DND-41 (cell line): ENCODE results near the gene PRMT3.
"Not testable (repeated sequence)": the region's sequence is repeated elsewhere in the genome, so short reads cannot be mapped to it uniquely, and the experiment has no call there.

Experiments
- ATAC-seq: fragments of 200-7000 bp; cut with Tn5 transposase; 3 replicates; pipeline ENCODE4 v1.9.1; 2021; ENCODE audit warnings: low read depth; ENCODE audit not compliant: insufficient read depth
- DNase-seq: peaks from one replicate; pipeline ENCODE4 v3.0.0-alpha.2; 2020
- H2AFZ ChIP-seq: 2 replicates; pipeline ENCODE4 v1.6.0; 2012; ENCODE audit warnings: low read depth, low read length
- H3K27ac ChIP-seq: 2 replicates; pipeline ENCODE4 v1.5.1; 2012; ENCODE audit warnings: low read length, inconsistent platforms
- H3K27me3 ChIP-seq: fragments of 200-600 bp; sonication (generic); 2 replicates; pipeline ENCODE4 v1.6.0; 2012; ENCODE audit warnings: low read length, mild to moderate bottlenecking, inconsistent platforms; ENCODE audit not compliant: insufficient read depth, poor library complexity
- H3K36me3 ChIP-seq: 2 replicates; pipeline ENCODE4 v1.5.1; 2012; ENCODE audit warnings: low read length, inconsistent platforms; ENCODE audit not compliant: insufficient read depth
- H3K4me1 ChIP-seq: 2 replicates; pipeline ENCODE4 v1.5.1; 2012; ENCODE audit warnings: mild to moderate bottlenecking, low read length; ENCODE audit not compliant: insufficient read depth
- H3K4me2 ChIP-seq: 2 replicates; pipeline ENCODE4 v1.6.0; 2012; ENCODE audit warnings: mild to moderate bottlenecking, moderate library complexity, low read length, inconsistent platforms; ENCODE audit not compliant: insufficient read depth
- H3K4me3 ChIP-seq, 2 experiments: fragments of 200-600 bp in 1 of 2; shearing (Covaris generic) in 1 of 2; 2 replicates each; pipeline ENCODE4 v1.5.1; 2012 to 2016; ENCODE audit warnings: inconsistent platforms in 2 of 2, low read length in 2 of 2, mild to moderate bottlenecking in 2 of 2, low read depth in 1 of 2, moderate library complexity in 1 of 2
- H3K79me2 ChIP-seq: 2 replicates; pipeline ENCODE4 v1.6.0; 2012; ENCODE audit warnings: low read length, inconsistent platforms; ENCODE audit not compliant: insufficient read depth
- H3K9ac ChIP-seq: 2 replicates; pipeline ENCODE4 v1.6.0; 2012; ENCODE audit warnings: low read depth, mild to moderate bottlenecking, inconsistent platforms, low read length, moderate library complexity
- H3K9me3 ChIP-seq: 2 replicates; pipeline ENCODE4 v1.5.1; 2012; ENCODE audit warnings: low read length, moderate library complexity, mild to moderate bottlenecking, inconsistent platforms; ENCODE audit not compliant: insufficient read depth, severe bottlenecking
- H4K20me1 ChIP-seq: 2 replicates; pipeline ENCODE4 v1.6.0; 2012; ENCODE audit warnings: low read length; ENCODE audit not compliant: insufficient read depth
- CTCF ChIP-seq: IDR thresholded peaks from 2 replicates; pipeline ENCODE4 v1.5.1; 2012; ENCODE audit warnings: borderline replicate concordance, low read length, moderate library complexity, mild to moderate bottlenecking; ENCODE audit not compliant: poor library complexity, severe bottlenecking; ENCODE audit errors: extremely low read depth
- EZH2 ChIP-seq: IDR thresholded peaks from 3 replicates; pipeline ENCODE4 v1.6.1; 2012; ENCODE audit warnings: borderline replicate concordance, low read depth, mild to moderate bottlenecking, moderate library complexity, low read length, inconsistent platforms; ENCODE audit not compliant: severe bottlenecking

PRMT3 gene

GRCh38 chr11:20547411-20547810, 159.9 kb downstream of the PRMT3 start:
- H3K9ac ChIP-seq: no peak overlapping the region
- no peak overlapping the region for H3K27ac ChIP-seq
- ATAC-seq (no peak), DNase-seq (no peak)
- no peak overlapping the region for H3K4me2 ChIP-seq
- no peaks in the 10 kb centered on the region for H3K79me2 ChIP-seq
- H3K4me1 ChIP-seq: no peaks in the 10 kb centered on the region
- H3K4me3 ChIP-seq: no peak overlapping the region
- no peak overlapping the region for H2AFZ ChIP-seq
- H3K36me3 ChIP-seq: no peaks in the 10 kb centered on the region
- H3K9me3 ChIP-seq: no peaks in the 10 kb centered on the region
- H4K20me1 ChIP-seq: no peaks in the 10 kb centered on the region
- TF ChIP-seq EZH2: no peak
- TF ChIP-seq CTCF: no peak
- H3K27me3 ChIP-seq: no peaks in the 10 kb centered on the region

GRCh38 chr11:20551096-20551495, 163.6 kb downstream of the PRMT3 start:
- DNase-seq (no peak), ATAC-seq (no peak)
- Histone ChIP-seq H3K9ac (no peak overlapping the region), H3K4me1 (no peaks in the 10 kb centered on the region), H3K36me3 (no peaks in the 10 kb centered on the region), H3K27ac (no peak overlapping the region), H3K9me3 (no peaks in the 10 kb centered on the region), H2AFZ (no peak overlapping the region), H3K4me2 (no peak overlapping the region), H3K27me3 (no peaks in the 10 kb centered on the region), H4K20me1 (no peaks in the 10 kb centered on the region), H3K79me2 (no peaks in the 10 kb centered on the region), H3K4me3 (no peak overlapping the region)
- no peak for TF ChIP-seq EZH2
- TF ChIP-seq CTCF: no peak

DNA sequence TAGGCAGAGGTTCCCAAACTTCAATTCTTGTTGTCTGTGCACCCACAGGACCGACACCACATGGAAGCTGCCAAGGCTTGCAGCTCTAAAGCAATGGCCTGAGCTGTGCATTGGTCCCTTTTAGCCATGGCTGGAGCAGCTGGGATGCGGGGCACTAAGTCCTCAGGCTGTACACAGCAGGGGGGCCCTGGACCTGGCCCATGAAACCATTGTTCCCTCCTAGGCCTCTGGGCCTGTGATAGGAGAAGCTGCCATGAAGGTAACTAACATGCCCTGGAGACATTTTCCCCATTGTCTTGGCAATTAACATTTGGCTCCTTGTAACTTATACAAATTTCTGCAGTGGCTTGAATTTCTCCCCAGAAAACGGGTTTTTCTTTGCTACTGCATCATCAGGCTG, 168.3 kb downstream of the PRMT3 start:
- no peak for ATAC-seq
- no peak for TF ChIP-seq EZH2
- TF ChIP-seq CTCF: no peak
- Histone ChIP-seq H3K4me3 (no peak overlapping the region), H3K9ac (no peak overlapping the region), H3K27me3 (no peaks in the 10 kb centered on the region), H3K4me1 (no peaks in the 10 kb centered on the region), H3K79me2 (no peaks in the 10 kb centered on the region), H3K4me2 (no peak overlapping the region), H4K20me1 (no peaks in the 10 kb centered on the region), H3K27ac (no peak overlapping the region), H3K36me3 (no peaks in the 10 kb centered on the region), H2AFZ (no peak overlapping the region), H3K9me3 (no peaks in the 10 kb centered on the region)
- DNase-seq: no peak

DNA sequence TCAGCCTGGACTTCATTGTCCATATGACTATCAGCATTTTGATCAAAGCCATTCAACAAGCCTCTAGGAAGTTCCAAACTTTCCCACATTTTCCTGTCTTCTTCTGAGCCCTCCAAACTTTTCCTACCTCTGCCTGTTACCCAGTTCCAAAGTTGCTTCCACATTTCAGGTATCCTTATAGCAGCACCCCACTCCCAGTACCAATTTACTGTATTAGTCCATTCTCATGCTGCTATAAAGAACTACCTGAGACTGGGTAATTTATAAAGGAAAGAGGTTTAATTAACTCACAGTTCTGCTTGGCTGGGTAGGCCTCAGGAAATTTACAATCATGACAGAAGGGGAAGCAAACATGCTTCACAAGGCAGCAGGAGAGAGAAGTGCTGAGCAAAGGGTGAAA, 168.9 kb downstream of the PRMT3 start:
- not testable (repeated sequence) for H4K20me1 ChIP-seq, H3K27me3 ChIP-seq, H3K27ac ChIP-seq, H3K4me3 ChIP-seq, H3K4me1 ChIP-seq, H3K9ac ChIP-seq, H2AFZ ChIP-seq, H3K79me2 ChIP-seq, H3K36me3 ChIP-seq, DNase-seq, H3K4me2 ChIP-seq, ATAC-seq, H3K9me3 ChIP-seq
